Inferior parietal cortex (tissue), 1 donor: ENCODE results near the gene PDE7B.

Experiments
- DNase-seq: peaks from one replicate; pipeline ENCODE4 v3.0.0-alpha.2; 2016; ENCODE audit errors: extremely low spot score

The PDE7B gene

DNA sequence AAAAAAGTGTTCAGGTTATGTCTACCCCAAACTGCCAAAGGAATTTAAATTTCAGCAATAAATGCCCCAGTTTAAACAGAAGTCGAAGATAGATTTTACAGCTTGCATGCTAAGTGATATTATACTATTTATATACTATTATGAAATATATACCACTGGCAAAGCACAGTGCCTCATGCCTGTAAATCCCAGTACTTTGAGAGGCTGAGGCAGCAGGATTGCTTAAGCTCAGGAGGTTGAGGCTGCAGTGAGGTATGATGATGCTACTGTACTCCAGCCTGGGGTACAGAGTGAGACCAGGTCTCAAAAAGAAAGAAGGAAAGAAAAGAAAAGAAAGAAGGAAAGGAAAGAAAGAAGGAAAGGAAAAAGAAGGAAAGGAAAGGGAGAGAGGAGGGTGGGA, 296.6 kb downstream of the PDE7B start:
- DNase-seq: no peak

DNA sequence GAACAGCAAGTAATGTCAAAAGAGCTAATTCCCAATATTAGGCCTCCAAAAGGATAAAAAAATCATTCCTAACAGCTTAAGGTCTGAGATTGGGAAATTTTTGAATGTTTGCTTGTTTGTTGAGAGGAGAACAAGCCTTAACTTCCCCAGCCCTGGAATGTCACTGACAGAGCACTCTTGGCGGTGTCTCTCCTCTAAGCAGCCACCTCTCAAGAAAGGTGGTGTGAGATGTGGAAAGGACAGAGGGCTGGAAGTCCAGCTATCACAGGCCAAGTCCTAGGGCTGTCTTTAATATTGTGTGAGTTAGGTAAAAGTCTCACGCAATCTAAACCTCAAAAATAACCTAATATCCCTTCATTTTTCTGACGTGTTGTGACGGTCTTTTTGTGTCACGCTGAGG, 297.0 kb downstream of the PDE7B start:
- no peak for DNase-seq

DNA sequence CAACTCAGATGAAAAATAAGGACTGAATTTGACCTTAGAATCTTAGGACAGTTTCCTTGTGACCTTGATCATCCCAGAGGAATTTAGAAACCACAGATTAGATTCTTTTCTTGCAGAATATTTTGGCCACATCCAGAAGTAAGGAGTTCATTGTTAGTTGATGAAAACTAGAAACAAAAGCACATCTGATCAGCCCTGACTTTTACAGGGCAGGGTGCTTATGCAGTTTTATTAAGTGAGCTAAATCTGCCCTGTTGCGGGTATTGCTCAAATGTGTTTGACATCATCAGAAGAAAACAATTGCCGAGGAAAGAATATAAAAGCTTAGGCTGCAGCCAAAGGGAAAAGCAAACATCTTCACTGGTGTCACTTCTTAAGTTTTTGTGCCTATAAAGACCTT, 297.8 kb downstream of the PDE7B start:
- DNase-seq: no peak

DNA sequence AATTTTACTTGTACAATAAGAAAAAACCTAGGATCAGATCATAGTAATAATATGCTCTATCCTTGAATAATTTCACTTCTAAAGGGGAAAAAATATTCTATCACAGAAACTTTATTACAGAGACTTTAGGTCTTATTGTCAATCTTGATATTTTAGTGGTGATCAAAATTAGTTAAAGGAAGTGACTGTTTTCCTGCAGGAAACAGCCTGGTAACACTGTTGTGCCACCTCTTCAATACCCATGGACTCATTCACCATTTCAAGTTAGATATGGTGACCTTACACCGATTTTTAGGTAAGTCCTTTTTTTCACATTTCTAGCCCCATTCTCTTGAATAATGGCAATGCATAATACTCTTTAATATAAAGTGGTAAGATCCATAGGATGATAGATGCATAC, 299.5 kb downstream of the PDE7B start:
- DNase-seq: no peak

DNA sequence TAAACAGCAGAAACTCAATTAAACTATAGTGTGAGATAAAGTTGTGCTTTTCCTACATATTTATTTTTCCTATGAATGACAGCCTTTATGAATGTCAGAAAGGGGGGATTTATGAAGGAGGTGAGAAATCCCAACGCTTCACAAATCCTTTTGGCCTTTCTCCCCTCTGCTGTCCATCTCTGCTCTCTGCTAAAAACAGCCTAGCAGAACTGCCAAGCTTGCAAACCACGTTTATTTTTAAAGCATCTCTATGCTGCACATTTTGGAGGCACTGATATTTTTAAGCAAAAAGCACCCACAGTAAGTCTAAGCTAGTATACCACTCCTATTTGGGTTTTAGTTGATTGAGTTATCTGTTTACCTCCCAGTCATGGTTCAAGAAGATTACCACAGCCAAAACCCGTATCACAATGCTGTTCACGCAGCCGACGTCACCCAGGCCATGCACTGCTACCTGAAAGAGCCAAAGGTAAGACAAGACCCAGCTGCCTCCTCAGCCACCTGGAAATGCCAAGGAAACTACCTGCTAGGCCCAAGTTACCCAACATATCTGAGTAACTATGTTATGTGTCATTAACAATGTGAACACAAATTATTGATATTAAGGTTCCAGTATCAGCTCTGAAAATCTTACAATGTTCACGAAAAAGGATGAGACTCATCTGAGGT, 302.3 kb downstream of the PDE7B start:
- DNase-seq: no peak

DNA sequence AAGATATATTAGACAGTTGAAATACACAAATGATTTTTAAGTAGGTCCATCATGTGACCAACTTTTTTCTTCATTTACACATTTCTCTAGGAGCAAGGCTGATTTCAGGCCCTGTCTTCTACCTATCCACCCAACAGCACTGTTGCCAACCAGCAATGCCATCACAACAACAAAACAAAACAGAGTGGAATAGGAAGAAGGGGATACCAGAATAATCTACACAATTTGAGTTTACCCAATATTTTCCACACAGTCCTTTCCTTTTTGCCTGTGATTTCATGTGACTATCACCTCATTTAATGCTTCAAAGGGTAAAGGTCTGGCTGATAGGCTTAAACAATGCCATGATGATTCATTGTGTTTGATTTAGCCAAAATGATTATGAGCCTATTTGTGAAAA, 303.7 kb downstream of the PDE7B start:
- DNase-seq: no peak

DNA sequence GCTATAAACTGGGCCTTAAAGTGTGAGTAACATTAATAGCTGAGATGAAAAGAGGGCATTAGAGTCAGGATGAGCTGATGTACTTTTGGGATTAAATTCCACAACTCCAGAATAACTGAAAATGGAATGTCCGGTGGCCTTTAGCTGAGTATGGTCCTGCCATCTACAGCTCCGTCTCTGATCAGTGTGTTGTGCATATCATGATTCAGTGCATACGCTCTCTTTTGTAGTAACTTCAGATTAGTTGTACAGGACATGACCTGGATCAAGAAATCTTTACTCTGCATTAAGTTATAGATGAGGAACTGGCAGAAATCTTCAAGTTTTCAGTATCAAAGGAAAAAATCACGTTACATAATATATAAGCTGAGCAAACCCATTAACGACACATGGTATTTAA, 306.2 kb downstream of the PDE7B start:
- no peak for DNase-seq

DNA sequence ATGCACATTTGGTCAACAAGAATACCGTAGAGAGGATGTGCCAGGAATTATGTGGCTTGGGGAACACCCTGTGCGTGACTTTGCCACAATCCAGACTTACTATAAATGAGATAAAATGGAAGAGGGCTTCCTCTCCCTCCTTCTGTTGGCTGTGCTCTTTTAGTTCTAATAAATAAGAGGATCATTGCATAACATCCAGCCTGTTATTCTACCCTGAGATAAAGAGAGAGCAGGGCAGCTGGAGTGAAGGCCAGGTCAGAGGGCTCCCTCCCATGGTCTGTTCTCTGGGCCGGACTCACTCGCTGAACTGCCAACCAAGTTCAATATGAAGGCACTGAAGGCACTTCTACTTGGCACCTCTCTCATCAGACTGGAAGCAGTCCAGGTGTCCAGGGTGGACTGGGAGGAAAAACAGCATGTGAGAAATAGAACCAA, 306.9 kb downstream of the PDE7B start:
- DNase-seq: no peak

DNA sequence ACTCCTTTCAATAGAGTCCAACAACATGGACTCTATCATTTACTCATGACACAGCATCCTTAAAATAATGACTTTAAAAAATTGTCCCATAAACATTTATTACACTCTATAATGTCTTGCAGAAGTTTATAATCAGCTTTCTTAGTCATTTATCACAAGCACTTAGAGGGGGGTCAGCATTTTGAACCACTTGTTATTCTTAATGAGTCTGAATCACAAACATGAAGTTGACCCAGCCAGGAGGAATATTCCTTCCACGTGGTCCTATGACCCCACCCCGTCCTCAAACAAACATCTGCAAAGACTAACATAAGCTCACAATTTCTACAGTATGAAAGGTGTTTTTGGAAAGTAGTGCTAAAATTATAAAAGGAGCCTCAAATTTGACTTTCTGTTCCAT, 307.5 kb downstream of the PDE7B start:
- DNase-seq: no peak

DNA sequence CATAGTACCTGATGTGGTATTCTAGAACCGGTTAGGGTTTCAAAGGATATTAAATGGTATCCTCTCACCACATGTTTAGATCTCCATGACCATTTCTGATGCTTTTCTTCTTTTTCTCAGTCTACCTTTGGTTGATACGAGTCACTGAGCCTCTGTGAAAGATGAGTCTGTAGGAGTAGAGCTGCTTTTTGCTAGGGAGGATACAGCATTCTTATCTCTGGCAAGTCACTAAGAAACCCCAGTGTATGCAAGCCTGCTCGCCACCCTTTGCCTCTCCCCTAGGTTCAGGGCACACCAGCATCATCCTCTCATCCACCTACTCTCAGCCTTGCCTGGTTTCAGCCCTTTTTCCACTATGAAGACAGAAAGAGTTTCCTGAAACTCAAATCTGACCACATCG, 308.7 kb downstream of the PDE7B start:
- no peak for DNase-seq

DNA sequence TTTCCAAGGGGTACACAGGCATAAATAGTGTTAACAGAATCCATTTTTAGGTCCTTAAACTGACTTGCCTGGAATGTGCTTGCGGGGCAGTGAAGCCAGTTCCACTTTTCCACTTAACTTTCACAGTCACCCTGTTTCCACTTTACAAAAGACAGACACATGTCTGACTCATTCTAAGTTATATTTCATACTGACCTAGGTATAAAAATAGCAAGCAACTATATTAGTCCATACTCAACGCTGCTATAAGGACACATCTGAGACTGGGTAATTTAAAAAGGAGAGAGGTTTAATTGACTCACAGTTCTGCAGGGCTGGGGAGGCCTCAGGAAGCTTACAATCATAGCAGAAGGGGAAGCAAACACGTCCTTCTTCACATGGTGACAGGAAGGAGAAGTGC, 310.4 kb downstream of the PDE7B start:
- DNase-seq: no peak

DNA sequence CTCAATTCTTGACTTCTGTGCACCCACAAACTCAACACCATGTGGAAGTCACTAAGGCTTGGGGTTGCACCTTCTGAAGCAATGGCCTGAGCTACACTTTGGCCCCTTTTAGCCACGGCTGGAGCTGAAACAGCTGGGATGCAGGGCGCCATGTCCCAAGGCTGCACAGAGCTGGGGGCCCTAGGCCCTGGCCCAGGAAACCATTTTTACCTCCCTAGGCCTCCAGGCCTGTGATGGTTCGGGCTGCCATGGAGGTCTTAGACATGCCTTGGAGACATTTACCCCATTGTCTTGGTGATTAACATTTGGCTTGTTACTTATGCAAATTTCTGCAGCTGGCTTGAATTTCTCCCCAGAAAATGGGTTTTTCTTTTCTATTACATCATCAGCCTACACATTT, 311.8 kb downstream of the PDE7B start:
- no peak for DNase-seq

DNA sequence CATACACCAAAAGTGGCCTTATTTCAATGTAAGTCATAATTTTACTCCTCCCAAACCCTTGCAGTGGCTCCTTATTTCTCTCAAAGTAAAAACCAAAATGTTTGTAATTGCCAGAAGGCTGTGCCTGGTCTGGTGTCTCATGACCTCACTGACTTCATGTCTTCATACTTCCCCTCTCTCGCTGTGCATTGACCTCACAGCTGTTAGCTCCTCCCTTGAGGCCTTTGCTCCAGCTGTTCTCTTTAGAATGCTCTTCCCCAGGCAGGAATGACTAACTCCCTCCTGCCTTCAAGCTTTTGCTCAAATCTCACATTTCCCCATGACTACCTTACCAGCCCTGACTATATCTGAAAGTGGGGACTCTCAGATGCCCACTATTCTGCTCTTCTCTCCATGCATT, 315.3 kb downstream of the PDE7B start:
- no peak for DNase-seq

DNA sequence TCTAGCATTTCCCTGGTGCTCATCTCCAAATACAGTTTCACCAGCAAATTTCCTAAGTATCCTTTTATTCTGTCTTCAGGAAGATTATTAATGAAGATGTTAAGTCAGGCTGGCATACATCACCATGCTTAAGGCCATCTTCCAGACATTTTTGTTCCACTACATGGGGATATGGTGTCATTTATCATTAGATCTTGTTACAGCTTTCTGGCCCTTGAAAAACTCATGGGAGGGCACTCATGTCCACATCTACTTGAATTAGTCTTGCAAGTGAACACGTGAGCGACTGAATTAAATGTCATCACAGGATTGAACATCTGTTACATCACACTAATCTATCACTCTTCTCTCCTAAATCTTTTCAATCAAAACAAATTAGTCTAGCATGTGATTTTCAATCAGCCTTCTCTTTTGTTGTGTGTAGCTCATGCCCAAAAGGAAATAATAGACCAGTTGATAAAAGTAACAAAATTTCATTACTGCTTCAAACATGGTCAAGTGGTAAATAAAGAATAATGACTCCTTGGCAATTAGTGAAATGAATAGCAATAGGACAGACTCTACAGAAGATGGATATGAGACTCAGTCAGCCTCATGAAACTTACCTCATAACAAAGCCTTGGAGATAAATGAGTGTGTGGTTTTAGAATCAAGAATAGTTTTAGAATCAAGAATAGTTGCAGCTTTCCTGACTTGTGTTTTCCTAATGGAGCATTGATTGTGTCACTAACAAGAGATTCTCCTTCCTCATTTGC, 318.1 kb downstream of the PDE7B start:
- no peak for DNase-seq

DNA sequence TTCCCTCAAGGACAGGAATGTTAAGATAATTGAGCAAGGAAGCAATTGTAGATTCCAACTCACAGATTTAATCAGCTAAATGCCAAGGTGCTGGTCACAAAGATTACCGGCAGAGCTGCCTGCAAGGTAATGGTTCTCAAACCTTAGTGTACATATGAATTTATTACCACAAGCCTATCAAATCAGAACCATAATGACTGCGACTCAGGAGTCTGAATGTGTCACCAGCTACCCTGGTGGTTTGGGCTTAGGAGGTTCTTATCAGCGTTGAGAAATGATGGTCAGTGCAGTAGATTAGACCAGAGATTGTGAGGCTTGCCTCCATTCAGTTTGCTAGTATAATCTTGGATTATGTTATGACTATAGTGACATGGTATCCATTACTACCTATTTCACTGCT, 319.7 kb downstream of the PDE7B start:
- DNase-seq: no peak

DNA sequence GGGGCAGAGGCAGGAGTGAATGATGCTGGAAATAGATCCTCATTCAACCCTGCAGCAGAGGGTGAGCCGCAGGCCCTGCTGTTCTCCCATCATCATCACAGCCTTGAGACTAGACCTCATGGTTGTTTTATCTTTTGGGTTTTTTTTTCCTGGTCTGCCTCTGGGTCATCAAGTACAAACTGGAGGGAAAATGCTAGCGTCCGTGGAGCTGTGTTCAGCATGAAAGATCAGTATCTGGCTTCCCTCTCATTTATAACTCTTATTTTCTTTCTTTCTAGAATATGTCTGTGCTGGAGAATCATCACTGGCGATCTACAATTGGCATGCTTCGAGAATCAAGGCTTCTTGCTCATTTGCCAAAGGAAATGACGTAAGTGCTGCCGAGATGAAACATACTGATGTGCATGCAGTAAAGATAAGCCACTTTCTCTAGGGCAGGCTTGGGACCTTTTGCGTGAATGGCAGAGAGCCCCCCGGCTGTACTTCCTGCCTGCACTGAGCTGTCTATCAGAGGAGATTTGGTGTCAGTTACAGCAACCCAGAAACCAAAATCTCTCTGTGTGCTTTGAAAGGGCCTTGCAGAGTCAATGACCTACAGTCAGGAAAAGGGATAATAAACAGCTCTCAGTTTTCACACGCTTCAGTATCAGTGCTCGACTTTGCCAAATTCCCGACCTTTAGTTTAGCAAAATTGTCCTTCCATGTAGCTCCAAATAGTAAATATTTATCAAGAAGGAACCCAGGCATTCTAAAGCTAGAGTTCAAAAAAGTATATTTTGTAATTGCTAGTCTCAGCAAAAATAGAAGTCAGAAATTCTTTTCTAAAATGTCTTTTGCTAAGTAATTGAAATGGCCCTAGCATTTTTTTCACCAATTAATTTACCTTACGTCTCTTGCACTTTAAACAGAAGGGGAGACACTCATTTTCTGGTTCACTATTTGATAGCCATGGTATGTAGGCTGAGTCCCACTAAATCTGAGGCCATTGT, 322.3 kb downstream of the PDE7B start:
- no peak for DNase-seq

DNA sequence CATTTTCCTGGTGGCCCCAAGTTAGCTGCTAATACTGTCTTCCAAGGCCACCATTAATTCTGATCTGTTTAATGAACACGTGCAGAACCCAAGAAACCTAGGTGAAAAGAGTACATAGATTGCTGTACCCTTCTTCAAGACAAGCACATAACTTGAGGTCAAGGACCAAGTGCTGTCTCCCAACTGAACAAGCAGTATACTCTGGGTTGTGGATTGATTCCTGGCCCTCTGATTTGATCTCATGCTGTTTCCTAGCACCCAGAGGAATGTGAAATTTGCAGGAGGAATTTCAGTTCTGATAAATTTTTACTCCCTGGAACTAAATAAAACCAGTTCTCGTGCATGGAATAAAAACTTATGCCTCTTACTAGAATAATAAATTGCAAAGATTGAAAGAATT, 323.0 kb downstream of the PDE7B start:
- DNase-seq: no peak

DNA sequence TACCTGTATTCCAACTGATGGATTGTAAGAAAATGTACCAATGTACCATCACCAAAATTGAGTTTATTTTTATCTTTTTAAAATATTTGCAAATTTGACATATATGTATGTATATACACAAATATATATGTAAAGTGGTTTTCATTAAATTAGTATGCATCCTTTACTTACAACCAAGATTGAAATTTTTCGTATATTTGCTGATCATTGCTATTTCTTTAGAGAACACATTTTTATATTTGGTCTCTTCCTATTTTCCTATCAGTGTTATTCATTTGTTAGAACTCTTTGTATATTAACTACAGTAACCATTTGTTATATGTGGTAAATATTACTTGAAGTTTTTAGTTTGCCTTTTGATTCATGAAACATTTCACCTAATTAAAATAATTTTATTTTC, 324.4 kb downstream of the PDE7B start:
- no peak for DNase-seq

DNA sequence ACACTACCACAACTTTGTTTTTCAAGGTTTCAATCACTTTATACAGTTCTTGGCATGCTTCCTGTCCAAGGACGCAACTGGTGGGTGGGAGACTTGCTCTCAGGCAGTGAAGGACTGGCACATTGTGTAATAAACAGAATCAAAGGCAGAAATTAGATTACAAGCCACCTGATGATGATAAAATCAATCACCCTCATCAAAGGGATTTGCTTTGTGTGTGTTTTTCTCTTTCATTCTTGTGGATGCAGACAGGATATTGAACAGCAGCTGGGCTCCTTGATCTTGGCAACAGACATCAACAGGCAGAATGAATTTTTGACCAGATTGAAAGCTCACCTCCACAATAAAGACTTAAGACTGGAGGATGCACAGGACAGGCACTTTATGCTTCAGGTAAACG, 327.2 kb downstream of the PDE7B start:
- no peak for DNase-seq

DNA sequence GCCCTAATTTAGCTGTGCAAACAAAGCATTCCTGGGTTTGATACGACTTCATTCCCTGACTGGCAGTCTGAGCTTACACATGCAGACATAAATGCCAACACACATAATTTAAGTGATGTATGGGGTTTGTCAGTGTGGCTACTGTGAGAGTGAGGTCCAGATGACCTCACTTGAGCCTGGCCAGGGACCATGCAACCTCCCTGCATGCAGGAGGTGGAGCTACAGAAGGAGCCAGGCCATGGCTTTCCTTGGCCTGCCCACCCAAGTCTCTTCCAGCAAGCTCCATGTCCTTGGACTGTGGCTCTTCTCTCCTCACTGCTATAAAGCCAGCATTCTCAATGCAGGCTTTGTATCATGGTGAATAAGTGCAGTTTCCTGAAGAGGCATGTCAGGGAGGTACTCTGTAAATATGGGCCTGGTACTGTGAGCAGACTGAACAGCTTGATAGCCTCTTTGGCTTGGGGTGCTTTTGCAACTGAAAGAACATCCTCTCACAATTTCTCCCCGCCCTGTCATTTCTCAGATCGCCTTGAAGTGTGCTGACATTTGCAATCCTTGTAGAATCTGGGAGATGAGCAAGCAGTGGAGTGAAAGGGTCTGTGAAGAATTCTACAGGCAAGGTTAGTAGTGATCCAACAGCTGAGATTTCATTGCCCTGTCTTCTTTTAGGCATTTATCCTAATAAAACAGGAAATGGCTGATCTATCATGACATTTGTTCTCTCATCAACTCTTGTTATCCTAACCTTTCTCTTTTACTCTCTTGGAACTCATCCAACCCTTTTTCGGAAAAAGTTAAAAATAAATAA, 329.4 kb downstream of the PDE7B start:
- DNase-seq: no peak

DNA sequence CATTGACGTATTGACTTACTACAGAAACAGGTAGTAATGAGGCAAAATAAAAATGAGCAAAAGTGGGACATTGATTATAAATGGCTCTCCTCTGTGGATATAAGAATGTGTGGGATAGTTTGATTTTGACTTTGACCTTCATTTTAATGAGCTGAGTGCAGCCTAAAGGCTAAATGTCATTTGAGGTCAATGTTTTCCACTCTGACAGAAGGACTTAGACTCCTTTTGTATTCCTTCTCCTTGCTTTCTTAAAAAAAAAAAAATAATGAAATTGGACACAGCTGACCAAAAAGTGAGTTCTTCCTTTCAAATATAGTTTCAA, 330.0 kb downstream of the PDE7B start:
- no peak for DNase-seq

DNA sequence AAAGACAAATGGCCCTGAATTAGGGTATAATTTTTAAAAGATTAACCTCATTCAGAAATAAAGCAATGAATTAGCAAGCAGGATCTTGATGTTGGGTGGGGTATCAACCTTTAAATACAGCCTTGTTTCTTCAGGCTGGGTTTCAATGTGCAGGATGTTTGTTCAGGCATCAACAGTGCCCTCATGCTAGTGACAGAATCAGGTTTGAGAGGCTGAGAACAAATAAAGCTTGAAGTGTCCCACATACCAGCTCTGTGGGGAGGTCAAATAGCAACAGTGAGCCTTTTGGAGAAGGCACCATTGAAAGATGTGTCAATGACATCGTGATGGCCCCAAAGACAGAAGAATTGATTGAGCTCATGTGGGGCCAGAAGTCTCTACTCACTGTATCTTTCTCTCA, 330.4 kb downstream of the PDE7B start:
- DNase-seq: no peak
